ENCODE data around the gene BMAL1. TPM values are rescaled to one million over a fixed set of nuclear protein-coding genes. Genes with fewer than 3 reads are reported as not detected.
"Not testable (repeated sequence)": the region's sequence is repeated elsewhere in the genome, so short reads cannot be mapped to it uniquely, and the experiment has no call there.

Gene BMAL1
- polyA plus RNA-seq, 3 donors: 9.7 to 11.2 (median 10.3) TPM

DNA sequence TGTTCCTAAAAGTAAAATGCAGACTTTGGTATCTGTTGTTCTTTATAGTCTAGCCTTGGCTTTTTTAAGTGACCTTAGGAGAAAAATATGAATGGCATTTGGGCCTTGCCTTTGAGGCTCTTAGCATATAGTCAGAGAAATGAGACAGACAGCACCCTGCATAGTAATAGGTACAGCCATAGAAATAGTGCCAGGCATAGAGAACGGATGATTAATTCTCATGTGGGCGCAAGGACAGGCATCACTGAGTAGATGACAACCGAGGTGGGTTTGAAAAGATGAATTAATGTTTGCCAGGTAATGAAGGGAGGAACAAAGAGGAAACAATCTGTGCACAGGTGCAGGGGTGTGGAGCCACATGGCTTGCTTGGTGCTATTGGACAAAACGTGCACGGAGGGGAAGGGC lies 90.5 kb downstream of the BMAL1 start:
- DNase-seq (ENCODE audit: low read depth in 3 of 3, low spot score in 2 of 3): no peak

DNA sequence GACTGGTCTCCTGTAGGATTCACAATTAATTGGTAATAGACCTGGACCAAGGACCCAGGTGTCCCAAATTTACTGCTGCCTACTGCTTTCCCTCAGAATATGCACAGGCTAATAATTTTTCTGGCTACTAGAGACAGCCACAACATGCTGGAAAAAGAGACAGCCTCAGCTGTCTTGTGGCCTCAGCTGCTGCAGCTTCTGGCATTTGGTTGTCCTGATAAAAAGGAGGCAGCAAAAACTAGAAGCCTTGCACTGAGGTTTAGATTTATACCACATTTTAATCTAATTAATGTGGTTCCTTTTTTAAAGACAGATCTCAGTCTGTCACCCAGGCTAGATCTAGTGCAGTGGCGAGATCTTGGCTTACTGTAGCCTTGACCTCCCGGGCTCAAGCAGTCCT lies 95.6 kb downstream of the BMAL1 start:
- no peak for DNase-seq (ENCODE audit: low read depth in 3 of 3, low spot score in 2 of 3)

DNA sequence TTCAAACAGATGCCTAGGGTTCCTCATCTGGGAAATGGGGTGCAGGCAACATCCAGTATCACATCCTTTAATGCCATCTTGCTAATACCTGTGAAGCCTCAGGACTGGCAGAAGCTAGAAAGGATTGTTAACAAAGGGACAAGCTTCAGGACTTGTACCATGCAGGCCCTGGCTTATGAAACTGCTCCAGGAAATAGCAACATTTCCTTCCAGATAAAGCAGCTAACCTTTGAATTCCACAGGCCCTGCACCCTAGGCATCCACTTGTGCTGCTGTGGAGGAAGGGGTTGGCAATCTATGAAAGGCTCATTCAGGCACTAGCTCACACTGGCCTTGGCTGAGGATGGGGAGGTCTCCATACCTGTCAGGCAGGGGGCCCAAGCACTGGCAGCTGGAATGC lies 98.2 kb downstream of the BMAL1 start:
- no peak for DNase-seq (ENCODE audit: low read depth in 3 of 3, low spot score in 2 of 3)

DNA sequence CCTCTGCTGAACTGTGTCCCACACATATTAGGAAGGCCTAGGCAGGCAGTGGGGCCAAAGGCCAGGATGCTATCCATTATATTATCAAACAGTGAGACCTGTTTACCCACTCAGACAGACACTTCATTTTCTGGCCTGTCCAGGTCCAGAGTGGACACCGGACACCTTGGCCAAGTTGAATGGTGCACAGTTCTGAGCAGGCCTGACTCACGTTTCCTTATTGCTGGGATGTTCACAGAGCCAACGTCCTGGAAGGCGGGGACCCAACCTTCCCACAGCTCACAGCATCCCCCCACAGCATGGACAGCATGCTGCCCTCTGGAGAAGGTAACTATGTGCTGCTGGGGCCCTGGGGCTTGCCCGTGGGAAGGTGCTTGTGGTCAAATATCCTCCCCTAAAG lies 98.8 kb downstream of the BMAL1 start:
- no peak for DNase-seq (ENCODE audit: low read depth in 3 of 3, low spot score in 2 of 3)

DNA sequence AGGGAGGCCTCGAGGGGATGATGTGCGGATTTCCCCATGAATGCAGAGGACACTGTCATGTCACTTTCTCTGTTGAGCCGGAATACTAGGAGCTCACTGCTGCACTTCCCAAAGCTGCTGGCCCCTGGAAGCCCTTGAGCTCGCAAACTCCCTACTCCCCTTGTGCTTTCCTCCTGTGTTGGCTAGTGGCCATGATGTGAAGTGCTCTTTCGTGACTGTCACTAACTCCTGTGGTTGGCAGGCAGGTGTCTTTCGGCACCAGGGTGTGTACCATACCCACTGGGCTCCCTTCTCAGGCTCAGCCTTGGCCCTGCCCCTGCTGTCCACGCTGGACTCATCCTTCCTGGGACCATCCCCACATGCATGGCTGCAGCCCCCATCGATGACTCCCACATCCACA lies 99.2 kb downstream of the BMAL1 start:
- no peak for DNase-seq (ENCODE audit: low read depth in 3 of 3, low spot score in 2 of 3)

DNA sequence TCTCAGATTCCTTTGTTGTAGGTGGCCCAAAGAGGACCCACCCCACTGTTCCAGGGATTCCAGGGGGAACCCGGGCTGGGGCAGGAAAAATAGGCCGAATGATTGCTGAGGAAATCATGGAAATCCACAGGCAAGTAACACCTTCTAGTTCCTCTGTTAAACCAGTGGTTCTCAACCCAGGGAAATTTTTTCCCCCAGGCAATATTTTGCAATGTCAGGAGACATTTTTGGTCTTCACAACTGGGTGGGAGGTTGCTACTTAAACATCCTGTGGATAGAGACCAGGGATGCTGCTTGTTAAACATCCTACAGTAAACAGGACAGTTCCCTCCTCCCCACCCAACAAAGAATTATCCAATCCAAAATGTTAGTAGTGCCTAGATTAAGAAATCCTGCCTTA lies 100.7 kb downstream of the BMAL1 start:
- DNase-seq (ENCODE audit: low read depth in 3 of 3, low spot score in 2 of 3): no peak

DNA sequence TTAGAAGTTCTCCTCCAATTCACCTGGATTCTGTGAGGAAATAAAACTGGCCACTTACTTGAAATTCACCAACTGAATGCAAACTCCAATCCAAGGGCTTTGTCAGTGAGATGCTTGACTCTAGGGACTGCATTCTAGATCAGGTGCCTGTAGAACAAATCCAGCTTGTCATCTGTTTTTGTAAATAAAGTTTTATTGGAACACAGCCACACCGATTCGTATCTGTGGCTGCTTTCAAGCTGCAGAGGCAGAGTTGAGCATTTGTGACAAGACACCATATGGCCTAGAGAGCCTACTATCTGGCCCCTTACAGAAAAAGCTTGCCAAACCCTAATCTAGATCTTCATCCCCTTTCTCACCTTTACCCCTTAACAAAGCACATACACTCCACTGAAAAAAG lies 103.1 kb downstream of the BMAL1 start:
- no peak for DNase-seq (ENCODE audit: low read depth in 3 of 3, low spot score in 2 of 3)

DNA sequence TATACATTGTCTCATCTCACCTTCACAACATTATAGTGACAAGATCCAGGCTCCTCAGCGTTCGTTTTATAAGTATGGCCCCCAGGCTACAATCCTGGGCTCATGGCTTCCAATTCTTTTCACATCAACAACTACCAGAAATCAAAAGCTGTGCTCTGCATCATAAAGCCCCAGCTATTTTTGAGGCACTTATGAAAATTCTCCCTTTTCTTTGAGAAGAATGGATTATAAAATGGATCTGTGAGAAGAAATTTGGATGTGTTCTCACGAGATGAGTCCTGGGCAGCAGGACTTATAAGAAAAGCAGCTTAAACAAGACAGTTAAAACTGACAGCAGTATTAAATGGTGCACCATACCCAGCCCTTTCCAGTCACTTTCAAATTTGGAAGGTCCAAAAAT lies 105.2 kb downstream of the BMAL1 start:
- no peak for DNase-seq (ENCODE audit: low read depth in 3 of 3, low spot score in 2 of 3)

DNA sequence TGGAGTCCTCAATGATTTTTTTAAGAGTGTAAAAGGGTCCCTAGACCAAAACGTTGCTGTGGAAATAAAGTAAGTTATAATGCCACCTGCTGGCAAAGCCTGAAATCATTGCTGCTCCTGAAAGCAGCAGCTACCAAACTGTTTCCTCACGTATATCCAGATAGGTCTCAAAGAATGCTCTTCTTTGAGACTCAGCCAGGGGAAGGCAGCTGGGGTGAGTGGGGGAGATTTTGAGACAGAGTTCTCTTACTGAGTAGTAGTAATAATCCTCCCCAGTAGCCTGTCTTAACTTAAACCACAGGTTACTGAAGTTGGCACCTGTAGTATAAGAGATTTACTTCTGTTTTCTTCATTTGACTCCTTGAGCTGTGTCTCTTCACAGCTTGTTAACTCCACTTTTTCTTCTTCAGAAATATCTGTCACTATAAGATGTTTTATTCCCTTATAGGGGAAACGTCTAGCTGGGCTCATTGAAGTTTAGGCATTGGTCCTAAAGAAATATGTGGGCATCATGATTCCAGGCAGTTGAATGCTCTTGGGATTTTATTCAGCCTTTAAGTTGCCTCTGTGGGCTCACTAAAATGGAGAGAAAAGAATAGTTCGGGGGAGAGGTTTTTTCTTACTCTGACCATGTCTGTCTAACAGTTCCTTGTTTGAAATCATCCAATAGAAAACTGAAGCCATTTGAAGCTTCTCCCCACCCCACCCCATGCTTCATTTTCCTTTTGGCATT lies 107.5 kb downstream of the BMAL1 start:
- peak in 2 of 3 donors; percentile 18 to 40 for DNase-seq (ENCODE audit: low read depth in 3 of 3, low spot score in 2 of 3)

DNA sequence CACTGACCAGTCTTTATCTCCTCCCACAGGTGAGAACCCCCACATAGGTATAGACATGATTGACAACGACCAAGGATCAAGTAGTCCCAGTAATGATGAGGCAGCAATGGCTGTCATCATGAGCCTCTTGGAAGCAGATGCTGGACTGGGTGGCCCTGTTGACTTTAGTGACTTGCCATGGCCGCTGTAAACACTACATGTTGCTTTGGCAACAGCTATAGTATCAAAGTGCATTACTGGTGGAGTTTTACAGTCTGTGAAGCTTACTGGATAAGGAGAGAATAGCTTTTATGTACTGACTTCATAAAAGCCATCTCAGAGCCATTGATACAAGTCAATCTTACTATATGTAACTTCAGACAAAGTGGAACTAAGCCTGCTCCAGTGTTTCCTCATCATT lies 109.0 kb downstream of the BMAL1 start:
- no peak for DNase-seq (ENCODE audit: low read depth in 3 of 3, low spot score in 2 of 3)

DNA sequence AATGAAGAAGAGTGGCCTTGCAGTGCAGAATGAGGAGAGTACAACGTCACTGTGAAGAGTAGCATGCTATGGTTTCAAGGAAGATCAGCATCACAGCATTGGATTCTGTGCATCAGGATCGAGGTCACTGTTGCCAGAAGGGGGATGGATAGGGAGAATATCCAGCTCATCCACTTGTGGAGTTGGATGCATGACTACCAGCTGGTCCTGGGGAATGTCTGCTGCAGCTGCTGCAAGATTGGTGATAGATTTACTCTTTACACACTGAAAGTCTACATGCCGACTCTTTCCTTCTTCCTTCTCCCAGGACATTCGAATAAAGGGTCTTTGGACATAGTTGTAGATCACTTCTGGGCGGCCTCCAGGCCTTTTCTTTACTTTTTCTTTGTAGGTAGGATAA lies 111.2 kb downstream of the BMAL1 start:
- no peak for DNase-seq (ENCODE audit: low read depth in 3 of 3, low spot score in 2 of 3)

DNA sequence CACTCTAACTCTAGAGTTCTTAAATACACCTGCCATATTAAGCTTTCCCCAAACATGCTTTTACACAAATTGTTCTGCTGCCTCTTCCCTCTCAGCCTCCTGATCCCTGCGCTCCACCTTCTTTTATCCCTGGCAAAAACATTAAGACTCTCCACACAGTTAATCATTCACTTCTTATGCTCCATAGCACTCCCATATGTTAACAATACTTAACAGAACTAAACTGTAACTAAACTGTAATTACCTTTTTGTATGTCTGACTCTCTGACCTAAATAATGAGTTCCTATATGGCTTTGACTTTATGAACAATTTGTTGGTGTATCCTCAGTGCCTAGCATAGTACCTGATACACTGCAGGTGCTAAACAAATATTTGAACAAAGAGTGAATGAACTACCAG lies 113.6 kb downstream of the BMAL1 start:
- no peak for DNase-seq (ENCODE audit: low read depth in 3 of 3, low spot score in 2 of 3)

DNA sequence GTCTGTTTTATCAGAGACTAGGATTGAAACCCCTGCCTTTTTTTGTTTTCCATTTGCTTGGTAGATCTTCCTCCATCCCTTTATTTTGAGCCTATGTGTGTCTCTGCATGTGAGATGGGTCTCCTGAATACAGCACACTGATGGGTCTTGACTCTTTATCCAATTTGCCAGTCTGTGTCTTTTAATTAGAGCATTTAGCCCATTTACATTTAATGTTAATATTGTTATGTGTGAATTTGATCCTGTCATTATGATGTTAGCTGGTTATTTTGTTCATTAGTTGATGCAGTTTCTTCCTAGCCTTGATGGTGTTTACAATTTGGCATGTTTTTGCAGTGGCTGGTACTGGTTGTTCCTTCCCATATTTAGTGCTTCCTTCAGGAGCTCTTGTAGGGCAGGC lies 120.7 kb downstream of the BMAL1 start:
- DNase-seq (ENCODE audit: low read depth in 3 of 3, low spot score in 2 of 3): not testable (repeated sequence)

DNA sequence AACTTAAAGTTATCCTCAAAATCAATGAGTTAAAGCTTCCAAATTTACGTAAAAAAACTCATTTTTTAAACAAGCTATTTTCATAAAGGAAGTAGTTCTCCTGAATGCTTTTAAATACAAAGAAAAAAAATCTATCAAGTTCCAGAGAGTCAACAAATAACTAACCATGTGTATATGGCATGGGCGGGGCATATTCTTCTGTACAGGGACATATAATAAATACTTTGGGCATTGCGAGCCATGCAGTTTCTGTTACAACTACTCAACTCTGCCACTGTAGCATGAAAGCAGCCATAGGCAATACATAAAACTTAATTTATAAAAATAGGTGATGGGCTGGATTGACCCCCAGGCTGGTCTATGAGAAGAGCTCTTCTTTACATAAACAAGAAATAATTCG lies 127.6 kb downstream of the BMAL1 start:
- DNase-seq (ENCODE audit: low read depth in 3 of 3, low spot score in 2 of 3): no peak

DNA sequence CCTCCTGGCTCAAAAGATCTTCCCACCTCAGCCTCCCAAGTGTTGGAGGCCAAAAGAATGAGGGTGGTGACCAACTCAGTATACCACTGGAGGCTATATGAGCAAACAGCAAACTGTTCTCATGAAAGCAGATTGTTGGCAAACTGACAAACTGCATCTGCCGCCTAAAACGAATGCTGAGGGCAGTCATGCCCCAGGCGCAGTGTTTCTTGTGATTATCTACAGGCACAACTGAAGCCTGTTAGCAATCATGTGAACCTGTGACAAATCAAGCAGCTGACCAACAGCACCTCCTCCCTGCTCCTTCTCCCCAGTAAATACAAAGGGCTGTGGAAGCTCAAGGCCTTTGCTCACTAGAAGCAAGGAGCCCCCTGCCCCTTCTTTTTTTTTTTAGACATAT lies 137.6 kb downstream of the BMAL1 start:
- no peak for DNase-seq (ENCODE audit: low read depth in 3 of 3, low spot score in 2 of 3)

DNA sequence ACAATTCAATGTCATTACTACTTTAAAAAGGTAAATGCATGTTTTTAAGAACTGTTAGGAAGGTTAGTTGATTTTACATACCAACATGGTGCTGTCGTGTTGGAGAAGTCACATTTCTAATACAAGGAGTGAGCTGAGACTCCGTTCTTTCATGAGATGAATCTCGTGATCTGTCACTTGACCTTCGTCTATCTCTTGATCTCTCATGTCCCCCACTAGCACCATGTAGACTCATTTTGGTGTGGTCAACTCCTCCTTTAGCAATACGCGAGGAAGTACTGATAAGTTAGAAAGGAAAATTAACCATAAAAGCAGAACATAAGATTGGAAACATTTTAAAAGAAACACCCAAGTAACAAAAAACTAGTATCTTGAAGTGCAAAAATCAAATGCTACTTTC lies 144.0 kb downstream of the BMAL1 start:
- no peak for DNase-seq (ENCODE audit: low read depth in 3 of 3, low spot score in 2 of 3)

DNA sequence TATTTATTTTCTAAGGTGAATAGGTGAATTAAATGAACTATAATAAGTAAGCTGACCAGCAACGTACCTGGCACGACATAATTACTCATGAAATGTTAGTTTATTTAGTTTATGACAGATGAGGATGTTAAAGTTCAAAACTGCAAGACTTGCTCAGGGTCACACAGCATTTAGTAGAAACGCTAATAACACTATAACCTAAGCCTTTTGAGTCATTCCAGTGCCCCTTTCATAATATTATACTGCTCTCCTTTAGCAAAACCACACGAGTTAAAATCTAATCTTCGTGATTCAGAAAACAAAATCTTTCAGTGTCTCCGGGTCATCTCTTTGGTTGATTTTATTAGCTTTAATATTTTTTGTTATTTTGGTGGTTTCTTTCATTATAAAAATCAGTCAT lies 145.8 kb downstream of the BMAL1 start:
- DNase-seq (ENCODE audit: low read depth in 3 of 3, low spot score in 2 of 3): no peak

DNA sequence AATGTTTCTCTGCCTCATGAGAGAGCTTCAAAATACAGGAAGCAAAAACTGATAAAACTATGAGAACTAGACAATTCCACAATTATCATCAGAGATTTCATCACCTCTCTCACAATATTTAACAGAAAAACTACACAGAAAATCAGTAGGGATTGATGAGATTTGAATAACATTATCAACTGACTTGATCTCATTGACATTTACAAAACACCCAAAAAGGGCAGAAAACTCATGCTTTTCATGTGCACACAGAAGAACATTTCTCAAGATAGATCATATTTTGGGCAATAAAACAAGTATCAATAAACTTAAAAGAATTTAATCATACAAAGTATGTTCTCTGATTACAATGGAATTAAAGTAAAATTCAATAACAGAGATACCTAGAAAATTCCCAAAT lies 149.8 kb downstream of the BMAL1 start:
- DNase-seq (ENCODE audit: low read depth in 3 of 3, low spot score in 2 of 3): no peak

DNA sequence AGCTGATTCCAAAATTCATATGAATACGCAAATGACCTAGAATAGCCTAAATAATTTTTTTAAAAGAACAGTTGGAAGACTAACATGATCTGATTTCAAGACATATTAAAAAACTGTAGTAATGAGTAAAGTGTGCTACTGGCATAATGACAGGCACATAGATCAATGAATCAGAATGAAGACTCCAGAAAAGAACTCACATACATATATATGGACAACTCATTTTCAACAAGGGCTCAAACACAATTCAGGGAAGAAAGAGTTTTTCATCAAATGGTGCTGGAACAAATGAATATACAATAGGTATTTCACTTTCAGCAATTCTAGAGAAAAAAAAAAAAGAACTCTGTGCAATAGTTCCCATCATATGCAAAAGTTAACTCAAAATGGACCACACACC lies 151.7 kb downstream of the BMAL1 start:
- no peak for DNase-seq (ENCODE audit: low read depth in 3 of 3, low spot score in 2 of 3)

DNA sequence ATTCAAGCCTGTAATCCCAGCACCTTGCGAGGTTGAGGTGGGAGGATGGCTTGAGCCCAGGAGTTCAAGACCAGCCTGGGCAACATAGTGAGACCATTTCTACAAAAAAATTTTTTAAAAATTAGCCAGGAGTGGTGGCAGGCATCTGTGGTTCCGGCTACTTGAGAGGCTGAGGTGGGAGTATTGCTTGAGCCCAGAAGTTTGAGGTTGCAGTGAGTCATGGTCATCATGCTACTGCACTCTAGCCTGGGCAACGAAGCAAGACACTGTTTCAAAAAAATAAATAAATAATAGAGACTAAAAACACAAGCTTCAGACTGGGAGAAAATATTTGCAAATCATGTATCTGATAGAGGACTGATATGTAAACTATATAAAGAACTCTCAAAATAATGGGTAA lies 152.2 kb downstream of the BMAL1 start:
- no peak for DNase-seq (ENCODE audit: low read depth in 3 of 3, low spot score in 2 of 3)

DNA sequence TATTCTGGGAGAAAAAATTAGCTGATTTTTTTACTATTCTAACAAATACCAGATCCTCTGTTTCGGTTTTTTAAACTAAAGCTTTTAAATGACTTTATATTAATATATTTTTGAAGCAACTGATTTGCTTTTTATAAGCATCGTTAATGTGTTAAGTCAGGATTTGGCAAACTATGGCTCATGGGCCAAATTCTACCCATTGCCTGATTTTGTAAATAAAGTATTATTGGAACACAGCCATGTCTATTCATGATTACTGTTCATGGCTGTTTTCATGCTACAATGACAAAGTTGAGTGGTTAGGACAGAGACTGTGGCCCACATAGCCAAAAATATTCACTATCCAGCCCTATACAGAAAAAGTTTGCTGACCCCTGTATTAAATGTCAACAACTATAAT lies 155.8 kb downstream of the BMAL1 start:
- DNase-seq (ENCODE audit: low read depth in 3 of 3, low spot score in 2 of 3): no peak

DNA sequence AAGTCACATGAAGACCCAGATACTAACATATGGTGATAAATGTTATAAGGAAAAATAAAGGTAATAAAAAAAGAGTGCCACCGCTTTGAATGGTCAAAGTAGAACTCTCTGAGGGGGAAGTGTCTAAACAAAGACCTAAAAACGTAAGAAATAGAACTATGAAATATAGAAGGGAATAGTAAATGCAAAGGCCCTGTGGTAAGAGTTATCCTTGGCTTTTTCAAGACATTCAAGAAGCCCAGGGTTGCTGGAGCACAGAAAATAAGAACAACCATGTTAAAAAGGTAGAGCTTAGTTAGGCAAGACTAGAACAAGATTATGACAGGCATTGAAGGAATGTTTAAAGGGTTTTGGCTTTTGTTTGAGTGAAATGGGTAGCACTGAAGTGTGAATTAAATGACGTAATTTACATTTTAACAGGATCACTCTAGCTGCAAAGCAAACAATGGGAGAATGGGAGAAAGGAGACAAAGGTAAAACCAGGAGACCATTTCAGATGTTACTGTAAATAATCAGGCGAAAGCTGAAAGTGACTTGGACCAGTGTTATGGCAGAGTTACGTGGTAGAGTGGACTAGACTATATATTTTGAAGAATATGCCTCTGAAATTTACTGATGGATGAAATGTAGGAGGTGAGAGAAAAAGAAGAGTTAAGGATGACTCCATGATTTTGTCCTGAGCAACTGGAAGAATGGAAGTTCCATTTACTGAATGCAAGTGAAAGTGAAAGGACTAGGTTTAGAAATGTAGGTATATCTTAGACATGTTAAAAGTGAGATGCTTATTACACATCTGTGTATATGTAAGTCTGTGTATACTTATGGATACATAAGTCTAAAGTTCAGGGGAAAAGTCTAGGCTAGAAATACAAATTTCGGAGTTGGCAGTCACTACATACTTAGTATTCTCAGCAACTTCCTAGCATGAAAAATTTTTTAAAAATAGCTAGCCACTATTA lies 156.9 kb downstream of the BMAL1 start:
- DNase-seq (ENCODE audit: low read depth in 3 of 3, low spot score in 2 of 3): no peak

Data from right renal cortex interstitium (tissue), 3 donors.